Prostate gland (tissue), 2 donors: ENCODE results near the gene CHI3L1.

Experiments used
- CTCF ChIP-seq, 4 experiments: fragments of 200-600 bp in 2 of 4; fragments of 450-650 bp in 2 of 4; sonication (generic) in 2 of 4; IDR thresholded peaks; 1 replicate in 3 of 4; 2 replicates in 1 of 4; pipeline ENCODE4 v1.5.1; 2016 to 2019; ENCODE audit warnings: antibody characterized with exemption in 4 of 4, mild to moderate bottlenecking in 2 of 4, moderate library complexity in 2 of 4
- POLR2A ChIP-seq: fragments of 450-650 bp; IDR thresholded peaks from one replicate; pipeline ENCODE4 v1.6.1; 2016; ENCODE audit warnings: antibody characterized with exemption, mild to moderate bottlenecking

- TF ChIP-seq CTCF (IDR thresholded peaks at IDR 0.05) (no peak), POLR2A (no peak)
Measured at GRCh38 chr1:203178821-203179666, 7.5 kb downstream of the CHI3L1 start.
